ENCODE measurements around the gene SPRYD3. TPM values are rescaled to one million over a fixed set of nuclear protein-coding genes. Genes with fewer than 3 reads are reported as not detected.

SPRYD3 gene
- total RNA-seq, 1 experiment from 2014 or later = 10.6 TPM

DNA sequence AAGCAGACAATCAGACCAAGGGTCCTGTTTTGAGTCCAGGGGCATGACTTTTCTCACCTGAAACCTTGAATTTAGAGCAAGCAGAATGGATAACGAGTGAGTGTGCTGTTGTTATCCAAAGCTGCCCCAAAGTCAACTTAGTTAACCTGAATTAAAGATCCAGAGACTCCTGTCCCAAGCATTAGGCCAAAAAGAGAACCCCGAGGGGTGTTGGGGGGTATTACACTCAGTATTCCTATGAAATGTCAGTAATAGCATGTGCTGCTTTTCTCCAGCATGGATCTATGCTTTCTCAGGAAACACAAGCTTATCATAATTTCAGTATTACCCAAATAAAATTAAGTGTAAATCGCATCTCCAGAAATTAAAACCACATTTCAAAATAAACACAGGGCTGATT lies 53.9 kb downstream of the SPRYD3 start:
- DNase-seq (ENCODE audit: low read depth) = no peak

DNA sequence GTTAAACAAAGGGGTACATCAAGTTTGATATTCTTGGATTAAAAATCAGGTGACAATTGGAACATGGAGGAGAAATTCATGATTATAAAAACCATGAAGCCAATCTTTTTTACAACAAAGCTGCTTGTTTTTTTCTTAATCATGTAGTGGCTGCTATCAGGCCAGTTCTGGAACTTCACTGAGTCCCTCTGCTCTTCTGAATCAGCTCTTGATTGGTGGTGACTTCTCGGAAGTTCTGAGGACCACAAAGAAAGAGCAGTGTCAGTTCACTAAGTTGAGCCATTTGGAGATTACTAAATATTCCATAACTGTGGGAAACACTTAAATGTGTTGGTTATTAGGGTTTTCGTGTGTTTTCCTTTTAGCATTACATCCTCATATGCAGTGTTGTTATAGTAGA lies 64.5 kb downstream of the SPRYD3 start:
- DNase-seq (ENCODE audit: low read depth) = no peak

Other genes with a start within 250 kb of the SPRYD3 start
- gene KRT79, start 245.1 kb downstream of the SPRYD3 start, total RNA-seq (2014; rRNA removed; shearing (Covaris generic)) = 3.3 and 4.8 TPM in 2 replicates
- 0.20 and 0.36 TPM in 2 replicates for gene KRT78, start 230.4 kb downstream of the SPRYD3 start, total RNA-seq (2014; rRNA removed; shearing (Covaris generic))
- gene KRT8, start 174.3 kb downstream of the SPRYD3 start, total RNA-seq (2014; rRNA removed; shearing (Covaris generic)) = 3.5 and 4.7 TPM in 2 replicates
- gene KRT18, start 130.3 kb downstream of the SPRYD3 start, total RNA-seq (2014; rRNA removed; shearing (Covaris generic)) = 75.0 and 91.8 TPM in 2 replicates
- 321 and 337 TPM in 2 replicates for gene EIF4B, start 72.9 kb downstream of the SPRYD3 start, total RNA-seq (2014; rRNA removed; shearing (Covaris generic))
- 6.1 and 10.5 TPM in 2 replicates for gene TNS2, start 29.3 kb downstream of the SPRYD3 start, total RNA-seq (2014; rRNA removed; shearing (Covaris generic))
- gene IGFBP6, start 18.3 kb upstream of the SPRYD3 start, total RNA-seq (2014; rRNA removed; shearing (Covaris generic)) = 103 and 132 TPM in 2 replicates
- not detected in 2 replicates for gene SOAT2, start 24.1 kb upstream of the SPRYD3 start, total RNA-seq (2014; rRNA removed; shearing (Covaris generic))
- gene ZNF740, start 101.3 kb upstream of the SPRYD3 start, total RNA-seq (2014; rRNA removed; shearing (Covaris generic)) = 6.6 and 8.6 TPM in 2 replicates
- gene CSAD, start 101.5 kb upstream of the SPRYD3 start, total RNA-seq (2014; rRNA removed; shearing (Covaris generic)) = 1.8 and 5.3 TPM in 2 replicates
- 0.96 and 1.1 TPM in 2 replicates for gene ITGB7, start 127.9 kb upstream of the SPRYD3 start, total RNA-seq (2014; rRNA removed; shearing (Covaris generic))
- gene RARG, start 152.8 kb upstream of the SPRYD3 start, total RNA-seq (2014; rRNA removed; shearing (Covaris generic)) = 11.1 and 13.8 TPM in 2 replicates
- gene ESPL1, start 188.9 kb upstream of the SPRYD3 start, total RNA-seq (2014; rRNA removed; shearing (Covaris generic)) = 11.3 and 12.6 TPM in 2 replicates
- 480 and 497 TPM in 2 replicates for gene PFDN5, start 216.2 kb upstream of the SPRYD3 start, total RNA-seq (2014; rRNA removed; shearing (Covaris generic))
- gene MYG1, start 220.3 kb upstream of the SPRYD3 start, total RNA-seq (2014; rRNA removed; shearing (Covaris generic)) = 55.9 and 60.0 TPM in 2 replicates
- gene AAAS, start 242.2 kb upstream of the SPRYD3 start, total RNA-seq (2014; rRNA removed; shearing (Covaris generic)) = 43.9 and 56.0 TPM in 2 replicates

Data from RPMI7951 (cell line).